DMS153 (cell line): Measurements from ENCODE around the gene NEAT1.
A peak's percentile ranks its signal among the peaks of the same experiment; 100 is the strongest.

Experiments
- DNase-seq: peaks from one replicate; lab custom pipeline; 2025; lab: John Stamatoyannopoulos, UW

Gene NEAT1

GRCh38 chr11:65421794-65422632 is 585 bp upstream of the NEAT1 start:
- peak; percentile 91 for DNase-seq

- DNase-seq: no peak
Measured at GRCh38 chr11:65423516-65424204, 1.1 kb downstream of the NEAT1 start.

- DNase-seq: no peak
Measured at GRCh38 chr11:65424205-65425104, 1.9 kb downstream of the NEAT1 start.

- DNase-seq: no peak
Measured at GRCh38 chr11:65425105-65425970, 2.7 kb downstream of the NEAT1 start.

GRCh38 chr11:65425971-65426838 is 3.6 kb downstream of the NEAT1 start:
- no peak for DNase-seq

GRCh38 chr11:65426839-65427690 is 4.5 kb downstream of the NEAT1 start:
- DNase-seq: no peak

GRCh38 chr11:65427691-65428577 is 5.3 kb downstream of the NEAT1 start:
- DNase-seq: no peak

- DNase-seq: no peak
Measured at GRCh38 chr11:65428578-65429067, 6.0 kb downstream of the NEAT1 start.

- DNase-seq: no peak
Measured at GRCh38 chr11:65429068-65429681, 6.6 kb downstream of the NEAT1 start.

GRCh38 chr11:65429724-65430405 is 7.3 kb downstream of the NEAT1 start:
- DNase-seq: no peak

- no peak for DNase-seq
Measured at GRCh38 chr11:65430406-65431217, 8.0 kb downstream of the NEAT1 start.

- DNase-seq: no peak
Measured at GRCh38 chr11:65431451-65432099, 9.0 kb downstream of the NEAT1 start.

- no peak for DNase-seq
Measured at GRCh38 chr11:65432100-65432650, 9.6 kb downstream of the NEAT1 start.

GRCh38 chr11:65432686-65433582 is 10.3 kb downstream of the NEAT1 start:
- no peak for DNase-seq
